KOPT-K1 (cell line): ENCODE data around the gene RCE1.
A peak's percentile ranks its signal among the peaks of the same experiment; 100 is the strongest.

Source experiments
- H3K27ac ChIP-seq: fragments of 200-600 bp; sonication (generic); 2 replicates; pipeline ENCODE4 v1.5.1; 2016; ENCODE audit warnings: antibody characterized with exemption, mild to moderate bottlenecking, low read depth, low read length; ENCODE audit not compliant: poor library complexity, severe bottlenecking
- H3K36me3 ChIP-seq: fragments of 200-600 bp; sonication (generic); 2 replicates; pipeline ENCODE4 v1.5.1; 2017; ENCODE audit warnings: antibody characterized with exemption, mild to moderate bottlenecking, low read length, moderate library complexity; ENCODE audit not compliant: insufficient read depth
- H3K9me3 ChIP-seq: fragments of 200-600 bp; sonication (generic); 2 replicates; pipeline ENCODE4 v1.5.1; 2017; ENCODE audit warnings: antibody characterized with exemption, low read length, mild to moderate bottlenecking; ENCODE audit not compliant: insufficient read depth, poor library complexity, severe bottlenecking

RCE1 gene

DNA sequence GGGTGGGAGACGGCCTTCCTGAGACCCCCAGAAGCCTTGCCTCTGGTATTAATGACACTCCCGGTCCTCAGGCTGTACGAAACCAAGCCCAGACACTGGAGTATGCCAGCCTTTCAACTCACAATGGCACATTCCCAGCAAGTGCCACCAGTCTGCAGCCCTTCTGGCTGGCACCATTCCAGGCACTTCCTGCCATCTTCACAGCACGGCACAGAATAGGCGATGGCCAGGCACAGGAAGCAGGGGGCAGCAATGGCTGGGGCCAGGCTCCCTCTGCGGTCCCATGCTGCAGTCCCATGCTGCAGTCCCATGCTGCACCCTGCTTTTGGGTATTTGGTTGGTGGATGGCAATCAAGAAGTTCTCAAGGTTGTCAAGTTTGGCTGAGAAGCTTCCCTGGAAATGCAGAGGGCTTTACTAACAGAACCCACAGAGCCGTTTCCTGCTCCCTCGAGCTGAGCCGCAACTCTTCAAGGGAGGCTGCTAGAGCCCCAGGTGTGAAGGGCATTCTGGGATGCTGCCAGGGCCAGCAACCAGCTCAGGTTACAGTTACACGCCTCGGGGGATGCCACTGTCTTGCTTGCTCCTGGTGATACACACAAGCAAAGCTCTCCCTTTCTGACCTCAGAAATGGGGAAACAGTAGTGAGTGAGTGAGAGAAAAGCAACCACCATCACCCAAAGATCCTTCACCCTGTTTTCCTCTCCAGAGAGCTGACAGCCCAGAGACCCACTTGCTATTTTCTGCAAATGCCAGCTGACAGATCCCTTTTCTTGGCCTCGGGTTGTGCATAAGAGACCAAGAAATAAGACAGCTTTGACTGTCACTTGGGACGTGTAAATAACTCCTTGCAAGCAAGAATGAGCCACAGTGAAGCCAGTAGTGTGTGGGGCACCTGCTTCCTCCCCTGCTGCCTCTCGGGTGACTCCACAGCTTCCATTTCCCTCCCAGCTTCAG, 37.5 kb downstream of the RCE1 start:
- peak overlapping the region; percentile 80 for H3K27ac ChIP-seq
- no peaks in the 10 kb centered on the region for H3K9me3 ChIP-seq
- no peaks in the 10 kb centered on the region for H3K36me3 ChIP-seq

GRCh38 chr11:66881451-66881835, 38.2 kb downstream of the RCE1 start:
- H3K36me3 ChIP-seq = no peaks in the 10 kb centered on the region
- peak overlapping the region; percentile 80 for H3K27ac ChIP-seq
- no peaks in the 10 kb centered on the region for H3K9me3 ChIP-seq

DNA sequence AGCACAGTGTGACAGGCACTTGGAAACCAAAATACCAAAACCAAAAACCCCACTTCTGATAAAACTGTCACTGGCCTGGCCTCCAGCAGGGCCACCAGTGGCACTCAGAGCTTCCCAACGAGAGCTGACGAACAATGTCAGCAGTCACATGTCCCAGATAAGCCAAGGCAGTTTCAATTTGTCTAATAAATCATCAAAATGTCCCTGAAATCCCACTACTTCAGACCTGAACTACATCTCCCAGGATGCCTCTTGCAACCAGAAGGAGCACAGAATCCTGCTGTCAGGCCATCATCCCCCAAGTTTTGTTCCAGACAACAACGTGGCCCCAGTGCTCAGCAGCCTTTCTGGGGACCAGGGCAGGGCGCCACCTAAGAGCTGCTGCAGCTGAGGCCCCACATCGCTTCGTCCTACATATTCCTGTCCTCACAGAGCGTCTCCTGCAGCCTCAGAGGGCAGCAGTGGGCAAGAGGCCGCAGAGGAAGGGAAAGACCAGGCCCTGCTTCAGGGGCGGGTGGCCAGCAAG, 38.7 kb downstream of the RCE1 start:
- H3K27ac ChIP-seq = peak overlapping the region; percentile 80
- H3K9me3 ChIP-seq = no peaks in the 10 kb centered on the region
- no peaks in the 10 kb centered on the region for H3K36me3 ChIP-seq

DNA sequence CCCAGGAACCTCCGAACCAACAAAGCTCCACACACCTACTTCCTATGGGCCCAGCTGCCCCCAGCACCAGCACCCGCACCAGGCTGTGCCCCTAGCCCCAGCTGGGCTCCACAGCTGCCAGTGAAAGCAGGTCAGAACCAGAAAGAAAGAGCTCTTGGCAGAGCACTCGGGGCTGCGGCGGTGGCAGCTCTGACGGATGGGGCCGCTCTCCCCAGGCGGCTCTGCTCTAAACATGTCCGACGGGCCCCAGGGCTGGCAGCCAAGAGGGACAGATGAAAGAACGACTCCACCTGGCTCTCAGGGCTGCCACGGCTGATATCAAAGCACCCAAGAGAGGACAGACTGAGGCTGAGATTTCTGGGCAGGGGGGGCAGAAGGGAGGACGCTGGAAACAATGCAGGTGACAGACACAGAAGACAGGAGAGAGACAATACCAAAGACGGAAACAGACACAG, 39.3 kb downstream of the RCE1 start:
- Histone ChIP-seq H3K36me3 (no peaks in the 10 kb centered on the region), H3K27ac (peak overlapping the region; percentile 80), H3K9me3 (no peaks in the 10 kb centered on the region)

- no peak overlapping the region for H3K27ac ChIP-seq
Observed at GRCh38 chr11:66883016-66883965, 40.0 kb downstream of the RCE1 start.

GRCh38 chr11:66884443-66884842, 41.2 kb downstream of the RCE1 start:
- H3K27ac ChIP-seq = no peak overlapping the region
- no peaks in the 10 kb centered on the region for H3K36me3 ChIP-seq

More at GRCh38 chr11:66883016-66883965, 40.0 kb downstream of the RCE1 start:
- no peaks in the 10 kb centered on the region for H3K36me3 ChIP-seq
- H3K9me3 ChIP-seq = no peaks in the 10 kb centered on the region

DNA sequence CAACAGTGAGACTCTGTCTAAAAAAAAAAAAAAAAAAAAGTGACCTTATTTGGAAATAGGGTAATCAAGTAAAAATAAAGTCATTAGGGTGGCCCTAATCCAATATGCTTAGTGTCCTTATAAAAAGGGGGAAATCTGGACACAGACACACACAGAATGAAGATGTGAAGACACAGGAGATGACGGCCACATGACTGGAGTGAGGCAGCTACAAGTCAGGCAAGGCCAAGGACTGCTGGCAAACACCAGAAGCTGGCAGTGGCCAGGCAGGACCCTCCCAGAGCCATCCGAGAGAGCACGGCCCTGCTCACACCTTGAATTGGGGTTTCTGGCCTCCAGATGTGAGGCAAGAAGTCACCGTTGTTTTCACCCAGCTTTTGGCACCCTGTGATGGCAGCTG, 42.2 kb downstream of the RCE1 start:
- Histone ChIP-seq H3K27ac (no peak overlapping the region), H3K9me3 (no peaks in the 10 kb centered on the region), H3K36me3 (no peaks in the 10 kb centered on the region)

More at GRCh38 chr11:66884443-66884842, 41.2 kb downstream of the RCE1 start:
- H3K9me3 ChIP-seq = no peaks in the 10 kb centered on the region

- Histone ChIP-seq H3K27ac (no peak overlapping the region), H3K36me3 (no peaks in the 10 kb centered on the region), H3K9me3 (no peaks in the 10 kb centered on the region)
Observed at GRCh38 chr11:66885950-66886440, 42.8 kb downstream of the RCE1 start.

- no peak overlapping the region for H3K27ac ChIP-seq
- no peaks in the 10 kb centered on the region for H3K9me3 ChIP-seq
- H3K36me3 ChIP-seq = no peaks in the 10 kb centered on the region
Observed at GRCh38 chr11:66886671-66887221, 43.5 kb downstream of the RCE1 start.

- Histone ChIP-seq H3K36me3 (no peaks in the 10 kb centered on the region), H3K27ac (no peak overlapping the region), H3K9me3 (no peaks in the 10 kb centered on the region)
Observed at GRCh38 chr11:66887526-66887925, 44.3 kb downstream of the RCE1 start.

- Histone ChIP-seq H3K36me3 (no peaks in the 10 kb centered on the region), H3K9me3 (no peaks in the 10 kb centered on the region), H3K27ac (no peak overlapping the region)
Observed at GRCh38 chr11:66888282-66888681, 45.0 kb downstream of the RCE1 start.

GRCh38 chr11:66889960-66890359, 46.7 kb downstream of the RCE1 start:
- Histone ChIP-seq H3K36me3 (no peaks in the 10 kb centered on the region), H3K27ac (no peak overlapping the region), H3K9me3 (no peaks in the 10 kb centered on the region)

DNA sequence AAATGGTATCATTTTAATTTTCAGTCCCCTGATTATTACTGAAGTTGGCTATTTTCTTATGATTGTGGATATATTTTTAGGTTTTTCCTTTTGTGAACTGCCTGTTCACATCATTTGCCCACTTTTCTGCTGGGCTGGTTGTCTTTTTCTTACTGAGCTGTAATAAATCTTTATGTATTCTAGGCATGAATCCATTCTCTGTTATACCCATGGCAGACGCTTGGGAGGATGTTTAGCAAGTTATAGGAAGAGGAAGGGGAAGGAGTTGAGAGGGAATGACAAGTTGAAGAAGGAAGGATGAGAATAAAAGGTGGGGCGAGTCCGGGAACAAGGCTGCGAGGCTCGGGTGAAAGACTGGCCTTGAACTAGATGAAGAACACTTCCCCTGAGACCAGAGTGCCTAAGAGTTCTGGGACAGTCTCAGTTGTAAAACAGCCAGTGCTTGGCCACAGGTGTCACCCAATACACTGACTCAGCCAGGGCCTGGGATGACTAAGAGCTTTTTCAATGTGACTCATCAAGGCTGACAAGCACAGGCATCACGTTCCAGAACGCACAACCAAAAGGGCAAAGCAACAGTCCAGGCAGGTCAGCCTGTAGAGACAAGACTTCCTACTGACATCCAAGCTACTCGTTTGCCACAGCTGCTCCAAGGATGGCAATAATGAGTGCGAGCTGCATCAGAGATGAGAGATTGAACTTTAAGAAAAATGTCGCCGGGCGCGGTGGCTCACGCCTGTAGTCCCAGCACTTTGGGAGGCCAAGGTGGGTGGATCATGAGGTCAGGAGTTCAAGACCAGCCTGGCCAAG, 48.8 kb downstream of the RCE1 start:
- H3K27ac ChIP-seq = no peak overlapping the region
- H3K9me3 ChIP-seq = no peaks in the 10 kb centered on the region
- no peaks in the 10 kb centered on the region for H3K36me3 ChIP-seq

- H3K27ac ChIP-seq = no peak overlapping the region
- no peaks in the 10 kb centered on the region for H3K36me3 ChIP-seq
- H3K9me3 ChIP-seq = no peaks in the 10 kb centered on the region
Observed at GRCh38 chr11:66892911-66893310, 49.7 kb downstream of the RCE1 start.
